BJ (cell line): ENCODE results near the gene LDLRAP1. TPM values are rescaled to one million over a fixed set of nuclear protein-coding genes. Genes with fewer than 3 reads are reported as not detected.

Source experiments
- CTCF ChIA-PET: fragments of 350-600 bp; formaldehyde crosslinking; extraction: SDS; loops from one replicate; lab custom pipeline; 2021; ENCODE audit warnings: antibody characterized with exemption, inconsistent platforms; lab: Yijun Ruan, JAX
- POLR2A ChIA-PET: fragments of 300-600 bp; sonication (Branson Sonifier 250); formaldehyde crosslinking; extraction: SDS; loops from one replicate; lab custom pipeline; 2021; ENCODE audit warnings: antibody characterized with exemption; lab: Charles Lee
- DNase-seq: peaks from one replicate; pipeline ENCODE4 v3.0.0-alpha.2; 2011; ENCODE audit warnings: low read depth
- H3K27me3 ChIP-seq: 2 replicates; pipeline ENCODE4 v1.6.0; 2011; ENCODE audit warnings: low read length; ENCODE audit not compliant: control insufficient read depth, insufficient read depth
- H3K36me3 ChIP-seq: 2 replicates; pipeline ENCODE4 v1.5.1; 2011; ENCODE audit warnings: low read length; ENCODE audit not compliant: control insufficient read depth, insufficient read depth
- H3K4me3 ChIP-seq: 2 replicates; pipeline ENCODE4 v1.5.1; 2011; ENCODE audit warnings: low read depth, mild to moderate bottlenecking, control low read depth, low read length
- polyA plus RNA-seq: library from polyadenylated mRNA; depleted of rRNA; stranded (reverse); fragments of >200 nt; gene quantifications from 2 replicates; pipeline ENCODE4 v1.2.3, GENCODE V29; 2011
- TF ChIP-seq, protein P1 (sequence below): IDR thresholded peaks from 2 replicates; pipeline ENCODE4 v1.5.1; 2011; ENCODE audit warnings: low read depth, mild to moderate bottlenecking, control low read depth, inconsistent platforms, low read length, moderate library complexity; ENCODE audit not compliant: insufficient read depth

The LDLRAP1 gene
- polyA plus RNA-seq, 1 experiment, result 27.2 TPM

GRCh38 chr1:25612421-25612820 is 69.0 kb downstream of the LDLRAP1 start:
- Histone ChIP-seq H3K36me3 (no peaks in the 10 kb centered on the region), H3K4me3 (no peak overlapping the region), H3K27me3 (peaks cover 27% of the 10 kb centered on the region)
- TF ChIP-seq, protein P1, sequence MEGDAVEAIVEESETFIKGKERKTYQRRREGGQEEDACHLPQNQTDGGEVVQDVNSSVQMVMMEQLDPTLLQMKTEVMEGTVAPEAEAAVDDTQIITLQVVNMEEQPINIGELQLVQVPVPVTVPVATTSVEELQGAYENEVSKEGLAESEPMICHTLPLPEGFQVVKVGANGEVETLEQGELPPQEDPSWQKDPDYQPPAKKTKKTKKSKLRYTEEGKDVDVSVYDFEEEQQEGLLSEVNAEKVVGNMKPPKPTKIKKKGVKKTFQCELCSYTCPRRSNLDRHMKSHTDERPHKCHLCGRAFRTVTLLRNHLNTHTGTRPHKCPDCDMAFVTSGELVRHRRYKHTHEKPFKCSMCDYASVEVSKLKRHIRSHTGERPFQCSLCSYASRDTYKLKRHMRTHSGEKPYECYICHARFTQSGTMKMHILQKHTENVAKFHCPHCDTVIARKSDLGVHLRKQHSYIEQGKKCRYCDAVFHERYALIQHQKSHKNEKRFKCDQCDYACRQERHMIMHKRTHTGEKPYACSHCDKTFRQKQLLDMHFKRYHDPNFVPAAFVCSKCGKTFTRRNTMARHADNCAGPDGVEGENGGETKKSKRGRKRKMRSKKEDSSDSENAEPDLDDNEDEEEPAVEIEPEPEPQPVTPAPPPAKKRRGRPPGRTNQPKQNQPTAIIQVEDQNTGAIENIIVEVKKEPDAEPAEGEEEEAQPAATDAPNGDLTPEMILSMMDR, result no peak
- POLR2A ChIA-PET, result no interaction called here
- CTCF ChIA-PET, result interaction anchor here (1.3 to 7.9 kb wide), 3 partner anchors 163 to 198 kb away, joined by 3 to 125 read pairs (median 3); partner anchors contain the start of gene SELENON
- no peak for DNase-seq

- CTCF ChIA-PET, result interaction anchor here (1.0 to 1.4 kb wide), 3 partner anchors 183 to 197 kb away, joined by 3 to 6 read pairs (median 3); no protein-coding TSS in a partner anchor
- H3K27me3 ChIP-seq, result peaks cover 31% of the 10 kb centered on the region
- DNase-seq, result no peak
- TF ChIP-seq, protein P1, result no peak
- H3K36me3 ChIP-seq, result no peaks in the 10 kb centered on the region
- H3K4me3 ChIP-seq, result no peak overlapping the region
- POLR2A ChIA-PET, result no interaction called here
Measured at GRCh38 chr1:25613091-25613490, 69.7 kb downstream of the LDLRAP1 start.

- Histone ChIP-seq H3K4me3 (no peak overlapping the region), H3K36me3 (no peaks in the 10 kb centered on the region), H3K27me3 (peaks cover 43% of the 10 kb centered on the region)
- no peak for DNase-seq
- POLR2A ChIA-PET, result interaction anchor here (0.6 kb wide), 1 partner anchor 375 kb away, joined by 3 read pairs; no protein-coding TSS in a partner anchor
- TF ChIP-seq, protein P1, result no peak
- CTCF ChIA-PET, result interaction anchor here (1.4 to 1.8 kb wide), 2 partner anchors 183 kb away, joined by 6 read pairs; no protein-coding TSS in a partner anchor
Measured at GRCh38 chr1:25614501-25615171, 71.2 kb downstream of the LDLRAP1 start.

DNA sequence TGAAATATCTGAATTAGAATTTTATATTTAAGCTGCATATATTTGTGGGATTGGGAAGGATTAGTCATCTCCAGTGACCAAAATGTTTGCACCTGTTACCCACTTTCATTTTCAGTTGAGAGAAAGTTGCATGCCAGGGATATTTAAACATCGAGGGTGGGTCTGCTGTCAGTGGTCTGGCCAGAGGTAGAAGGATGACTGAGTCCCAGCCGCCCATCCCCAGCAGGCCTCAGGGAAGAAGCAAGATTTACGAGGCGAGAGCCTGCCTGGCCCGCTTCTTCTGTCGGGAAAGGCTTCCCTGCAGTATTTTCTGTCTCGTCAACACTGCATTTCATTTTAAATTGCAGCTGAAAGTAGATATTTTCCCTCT is 71.8 kb downstream of the LDLRAP1 start:
- TF ChIP-seq, protein P1, result no peak
- H3K27me3 ChIP-seq, result peaks cover 46% of the 10 kb centered on the region
- DNase-seq, result no peak
- no peaks in the 10 kb centered on the region for H3K36me3 ChIP-seq
- no peak overlapping the region for H3K4me3 ChIP-seq
- ChIA-PET POLR2A (interaction anchor here (0.6 kb wide), 1 partner anchor 376 kb away, joined by 3 read pairs; no protein-coding TSS in a partner anchor), CTCF (interaction anchor here (1.8 kb wide), 1 partner anchor 182 kb away, joined by 6 read pairs; no protein-coding TSS in a partner anchor)

DNA sequence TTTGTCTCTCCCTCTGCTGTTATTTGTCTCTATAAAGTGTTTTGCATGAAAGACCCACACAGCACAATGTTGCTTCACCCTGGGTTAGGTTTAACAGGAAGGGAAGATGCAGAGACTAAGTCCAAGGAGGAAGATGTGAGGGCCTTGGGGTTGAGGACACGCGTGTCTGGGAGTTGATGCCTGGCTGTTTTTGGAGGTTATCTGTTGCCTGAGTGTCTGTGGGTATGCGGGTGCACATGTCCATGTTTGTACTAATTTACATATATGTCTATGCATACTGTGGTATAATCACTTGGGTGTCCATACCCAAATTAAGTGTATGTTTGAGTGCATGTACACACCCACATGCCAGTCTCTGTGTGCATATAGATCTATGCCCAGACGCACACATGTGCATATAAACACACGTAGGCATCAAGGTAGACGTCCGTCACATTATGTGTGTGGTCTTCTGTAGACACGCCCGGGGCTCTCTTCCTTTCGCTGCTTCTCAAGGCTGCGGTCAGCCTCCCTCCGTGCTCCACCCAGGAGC is 72.2 kb downstream of the LDLRAP1 start:
- CTCF ChIA-PET, result interaction anchor here (1.5 to 1.8 kb wide), 2 partner anchors 101 to 182 kb away, joined by 3 to 6 read pairs; no protein-coding TSS in a partner anchor
- POLR2A ChIA-PET, result interaction anchor here (0.6 kb wide), 1 partner anchor 376 kb away, joined by 3 read pairs; no protein-coding TSS in a partner anchor
- Histone ChIP-seq H3K4me3 (peak overlapping the region; percentile 43), H3K36me3 (no peaks in the 10 kb centered on the region), H3K27me3 (peaks cover 47% of the 10 kb centered on the region)
- DNase-seq, result no peak
- TF ChIP-seq, protein P1, result no peak
